22Rv1 (cell line): ENCODE results near the gene FRMD3.

ENCODE experiments used
- H3K27ac ChIP-seq: fragments of 450-650 bp; 2 replicates; pipeline ENCODE4 v1.5.1; 2017
- ZFX ChIP-seq: fragments of 450-650 bp; IDR thresholded peaks from 2 replicates; pipeline ENCODE4 v1.6.1; 2017; ENCODE audit warnings: antibody characterized with exemption, borderline replicate concordance
- TF ChIP-seq, protein P1 (sequence below): fragments of 450-650 bp; IDR thresholded peaks from 2 replicates; pipeline ENCODE4 v1.5.1; 2017; ENCODE audit warnings: mild to moderate bottlenecking

FRMD3 gene

DNA sequence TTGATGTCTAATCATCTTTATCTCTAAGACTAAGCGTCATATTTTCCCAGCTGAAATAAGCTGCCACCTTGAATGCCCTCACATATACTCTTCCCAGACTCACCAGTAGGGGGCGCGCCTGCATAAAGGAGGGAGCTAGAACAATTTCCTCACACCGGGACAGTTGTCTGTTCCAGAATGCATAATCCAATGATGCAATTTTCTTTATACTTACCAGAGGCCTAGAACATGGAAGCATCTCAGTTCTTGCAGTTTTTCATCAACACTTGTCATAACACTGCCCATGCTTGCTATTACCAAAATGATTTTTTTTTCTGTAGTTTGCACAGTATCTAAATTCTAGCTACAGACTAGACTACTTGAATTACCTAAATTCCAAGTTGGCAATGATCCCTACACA is 203.9 kb downstream of the FRMD3 start:
- H3K27ac ChIP-seq = no peak overlapping the region
- TF ChIP-seq, protein P1, sequence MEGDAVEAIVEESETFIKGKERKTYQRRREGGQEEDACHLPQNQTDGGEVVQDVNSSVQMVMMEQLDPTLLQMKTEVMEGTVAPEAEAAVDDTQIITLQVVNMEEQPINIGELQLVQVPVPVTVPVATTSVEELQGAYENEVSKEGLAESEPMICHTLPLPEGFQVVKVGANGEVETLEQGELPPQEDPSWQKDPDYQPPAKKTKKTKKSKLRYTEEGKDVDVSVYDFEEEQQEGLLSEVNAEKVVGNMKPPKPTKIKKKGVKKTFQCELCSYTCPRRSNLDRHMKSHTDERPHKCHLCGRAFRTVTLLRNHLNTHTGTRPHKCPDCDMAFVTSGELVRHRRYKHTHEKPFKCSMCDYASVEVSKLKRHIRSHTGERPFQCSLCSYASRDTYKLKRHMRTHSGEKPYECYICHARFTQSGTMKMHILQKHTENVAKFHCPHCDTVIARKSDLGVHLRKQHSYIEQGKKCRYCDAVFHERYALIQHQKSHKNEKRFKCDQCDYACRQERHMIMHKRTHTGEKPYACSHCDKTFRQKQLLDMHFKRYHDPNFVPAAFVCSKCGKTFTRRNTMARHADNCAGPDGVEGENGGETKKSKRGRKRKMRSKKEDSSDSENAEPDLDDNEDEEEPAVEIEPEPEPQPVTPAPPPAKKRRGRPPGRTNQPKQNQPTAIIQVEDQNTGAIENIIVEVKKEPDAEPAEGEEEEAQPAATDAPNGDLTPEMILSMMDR = peak; percentile 96
- no peak for TF ChIP-seq ZFX

DNA sequence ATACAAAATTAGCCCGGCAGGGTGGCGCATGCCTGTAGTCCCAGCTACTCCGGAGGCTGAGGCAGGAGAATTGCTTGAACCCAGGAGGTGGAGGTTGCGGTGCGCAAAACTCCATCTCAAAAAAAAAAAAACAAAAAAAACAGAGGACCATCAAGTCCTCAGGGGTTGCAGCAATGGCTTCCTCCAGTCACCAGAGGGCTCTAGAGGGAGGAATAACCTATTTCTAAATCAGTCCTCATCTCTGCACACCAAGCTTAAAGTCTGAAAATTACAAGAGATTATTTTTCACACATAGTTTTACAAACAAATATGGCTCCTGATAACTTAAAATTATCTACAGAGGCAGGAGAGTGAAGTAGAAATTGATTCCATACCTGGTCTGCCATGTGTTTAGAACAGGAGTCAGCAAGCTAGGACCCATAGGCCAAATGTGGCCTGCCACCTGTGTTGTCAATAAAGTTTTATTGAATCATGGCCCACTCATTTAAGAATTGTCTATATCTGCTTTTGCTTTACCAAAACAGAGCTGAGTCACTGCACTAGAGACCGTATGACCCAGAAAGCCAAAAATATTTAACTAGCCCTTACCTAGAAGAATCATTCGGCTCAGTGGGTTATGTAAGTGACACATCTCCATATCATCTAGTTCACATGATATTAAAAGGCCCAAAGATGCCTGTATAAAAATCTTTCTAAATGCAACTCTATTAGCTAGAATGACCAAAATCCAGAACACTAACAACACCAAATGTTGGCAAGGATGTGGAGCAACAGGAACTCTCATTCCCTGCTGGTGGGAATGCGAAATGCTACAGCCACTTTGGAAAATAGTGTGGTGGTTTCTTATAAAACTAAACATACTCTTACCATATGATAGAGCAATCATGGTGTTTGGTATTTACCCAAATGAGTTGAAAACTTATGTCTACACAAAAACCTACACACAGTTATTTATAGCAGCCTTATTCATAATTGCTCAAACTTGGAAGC is 207.7 kb downstream of the FRMD3 start:
- H3K27ac ChIP-seq = no peak overlapping the region
- TF ChIP-seq ZFX = no peak
- TF ChIP-seq, protein P1 = peak; percentile 9; the same call in 1 of the 2 replicates

DNA sequence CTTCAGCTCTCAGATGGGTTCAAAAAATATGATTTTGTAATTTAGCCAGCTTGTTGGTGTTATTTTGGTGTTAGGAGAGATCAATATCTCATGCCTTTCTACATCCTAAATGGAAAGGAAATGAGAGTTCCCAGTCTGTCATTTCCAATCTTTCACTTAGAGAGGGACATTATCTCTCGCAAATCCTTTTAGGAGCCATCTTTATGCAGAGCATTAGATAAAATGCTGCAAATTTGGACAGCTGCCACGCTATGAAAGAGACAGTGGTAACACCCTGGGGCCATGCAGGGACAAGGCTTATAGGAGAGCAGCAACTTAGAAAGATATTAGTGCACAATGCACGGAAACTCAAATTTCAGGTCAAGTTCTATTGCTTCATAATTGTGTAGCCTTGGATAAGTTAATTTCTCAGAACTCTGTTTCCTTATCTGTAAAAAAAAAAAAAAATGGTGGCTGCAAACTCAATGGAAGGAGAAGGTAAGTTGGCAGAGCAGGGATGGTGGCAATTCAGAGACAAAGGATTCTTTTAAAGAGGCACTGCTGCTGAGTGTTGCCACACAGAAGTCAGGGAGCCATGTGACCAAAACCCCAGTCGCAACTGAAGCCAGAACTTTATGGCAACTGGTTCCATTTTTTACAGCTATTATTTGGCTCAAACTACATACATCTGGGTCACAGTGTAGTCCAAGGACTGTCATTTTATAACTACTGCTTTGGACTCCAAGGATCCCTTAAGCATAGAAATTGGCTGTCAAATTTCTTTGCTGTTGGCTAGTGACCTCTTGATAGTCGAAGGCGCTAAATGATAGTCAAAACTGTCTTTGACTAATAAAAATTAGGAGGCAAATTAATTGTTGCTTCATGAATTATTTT is 210.2 kb downstream of the FRMD3 start:
- H3K27ac ChIP-seq = no peak overlapping the region
- TF ChIP-seq, protein P1 = no peak
- TF ChIP-seq ZFX = no peak

DNA sequence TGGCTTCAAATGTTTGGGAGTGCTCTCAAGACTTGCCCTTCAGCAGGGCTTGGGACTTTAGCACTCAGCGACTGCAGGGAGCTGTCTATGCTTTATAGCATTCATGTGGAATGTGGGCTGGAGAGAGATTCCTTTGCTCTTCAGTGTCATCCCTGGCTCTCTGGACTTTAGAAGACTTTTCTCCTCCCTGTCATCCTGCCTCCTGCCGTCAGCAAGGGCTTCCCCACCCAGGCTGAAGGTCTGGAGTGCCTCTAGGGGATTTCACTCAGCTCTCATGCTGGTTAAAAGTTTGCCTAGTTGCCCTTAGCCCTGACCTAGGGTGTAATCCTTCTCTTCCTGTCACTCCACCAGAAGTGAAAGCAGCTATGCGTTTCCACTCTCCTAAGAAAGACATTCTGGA is 210.9 kb downstream of the FRMD3 start:
- TF ChIP-seq, protein P1 = no peak
- no peak for TF ChIP-seq ZFX
- no peak overlapping the region for H3K27ac ChIP-seq

DNA sequence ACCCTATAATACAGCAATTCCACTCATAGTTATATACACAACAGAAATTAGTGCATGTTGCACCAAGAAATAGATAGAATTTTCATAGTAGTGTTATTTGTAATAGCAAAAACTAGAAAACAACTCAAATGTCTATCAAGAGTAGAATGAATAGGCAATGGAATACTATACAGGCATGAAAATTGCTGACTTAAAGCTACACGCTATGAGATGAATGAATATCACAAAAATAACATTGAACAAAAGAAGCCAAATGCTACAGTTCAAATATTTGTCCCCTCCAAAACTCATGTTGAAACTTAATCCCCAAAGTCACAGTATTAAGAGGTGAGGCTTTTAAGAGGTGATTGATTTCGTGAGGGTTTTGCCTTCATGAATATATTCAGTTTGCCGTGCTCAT is 215.1 kb downstream of the FRMD3 start:
- no peak for TF ChIP-seq ZFX
- TF ChIP-seq, protein P1 = no peak
- no peak overlapping the region for H3K27ac ChIP-seq

DNA sequence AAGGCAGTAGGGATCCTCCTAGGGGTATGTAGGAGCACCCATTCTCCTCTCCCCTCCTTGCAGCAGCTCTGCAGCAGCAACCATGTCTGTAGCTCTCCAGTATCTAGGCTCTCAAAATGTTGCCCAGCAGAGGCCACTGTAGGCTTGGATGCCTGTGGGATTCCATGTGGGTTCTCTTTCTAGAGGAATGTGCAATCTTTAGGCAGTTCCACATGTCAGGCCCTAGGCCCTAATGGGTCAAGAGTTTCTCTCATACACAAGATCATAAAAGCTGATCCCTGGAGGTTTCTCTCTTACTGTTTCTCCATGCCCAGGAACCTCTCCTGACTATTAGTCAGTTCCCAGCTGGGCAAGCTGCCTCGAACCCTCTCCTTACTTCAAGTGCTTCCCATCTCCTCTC is 215.8 kb downstream of the FRMD3 start:
- no peak overlapping the region for H3K27ac ChIP-seq
- TF ChIP-seq ZFX = no peak
- TF ChIP-seq, protein P1 = no peak
